BJ (cell line): Measurements from ENCODE around the gene CHST7. TPM values are rescaled to one million over a fixed set of nuclear protein-coding genes. Genes with fewer than 3 reads are reported as not detected.

ENCODE experiments used
- CTCF ChIA-PET: fragments of 350-600 bp; formaldehyde crosslinking; extraction: SDS; loops from one replicate; lab custom pipeline; 2021; ENCODE audit warnings: antibody characterized with exemption, inconsistent platforms; lab: Yijun Ruan, JAX
- POLR2A ChIA-PET: fragments of 300-600 bp; sonication (Branson Sonifier 250); formaldehyde crosslinking; extraction: SDS; loops from one replicate; lab custom pipeline; 2021; ENCODE audit warnings: antibody characterized with exemption; lab: Charles Lee
- DNase-seq: peaks from one replicate; pipeline ENCODE4 v3.0.0-alpha.2; 2011; ENCODE audit warnings: low read depth
- H3K27me3 ChIP-seq: 2 replicates; pipeline ENCODE4 v1.6.0; 2011; ENCODE audit warnings: low read length; ENCODE audit not compliant: control insufficient read depth, insufficient read depth
- H3K36me3 ChIP-seq: 2 replicates; pipeline ENCODE4 v1.5.1; 2011; ENCODE audit warnings: low read length; ENCODE audit not compliant: control insufficient read depth, insufficient read depth
- H3K4me3 ChIP-seq: 2 replicates; pipeline ENCODE4 v1.5.1; 2011; ENCODE audit warnings: low read depth, mild to moderate bottlenecking, control low read depth, low read length
- polyA plus RNA-seq: library from polyadenylated mRNA; depleted of rRNA; stranded (reverse); fragments of >200 nt; gene quantifications from 2 replicates; pipeline ENCODE4 v1.2.3, GENCODE V29; 2011
- TF ChIP-seq, protein P1 (sequence below): IDR thresholded peaks from 2 replicates; pipeline ENCODE4 v1.5.1; 2011; ENCODE audit warnings: low read depth, mild to moderate bottlenecking, control low read depth, inconsistent platforms, low read length, moderate library complexity; ENCODE audit not compliant: insufficient read depth

The CHST7 gene
- polyA plus RNA-seq, 1 experiment, result 2.5 TPM

GRCh38 chrX:46580613-46581012, 7.0 kb downstream of the CHST7 start:
- TF ChIP-seq, protein P1, sequence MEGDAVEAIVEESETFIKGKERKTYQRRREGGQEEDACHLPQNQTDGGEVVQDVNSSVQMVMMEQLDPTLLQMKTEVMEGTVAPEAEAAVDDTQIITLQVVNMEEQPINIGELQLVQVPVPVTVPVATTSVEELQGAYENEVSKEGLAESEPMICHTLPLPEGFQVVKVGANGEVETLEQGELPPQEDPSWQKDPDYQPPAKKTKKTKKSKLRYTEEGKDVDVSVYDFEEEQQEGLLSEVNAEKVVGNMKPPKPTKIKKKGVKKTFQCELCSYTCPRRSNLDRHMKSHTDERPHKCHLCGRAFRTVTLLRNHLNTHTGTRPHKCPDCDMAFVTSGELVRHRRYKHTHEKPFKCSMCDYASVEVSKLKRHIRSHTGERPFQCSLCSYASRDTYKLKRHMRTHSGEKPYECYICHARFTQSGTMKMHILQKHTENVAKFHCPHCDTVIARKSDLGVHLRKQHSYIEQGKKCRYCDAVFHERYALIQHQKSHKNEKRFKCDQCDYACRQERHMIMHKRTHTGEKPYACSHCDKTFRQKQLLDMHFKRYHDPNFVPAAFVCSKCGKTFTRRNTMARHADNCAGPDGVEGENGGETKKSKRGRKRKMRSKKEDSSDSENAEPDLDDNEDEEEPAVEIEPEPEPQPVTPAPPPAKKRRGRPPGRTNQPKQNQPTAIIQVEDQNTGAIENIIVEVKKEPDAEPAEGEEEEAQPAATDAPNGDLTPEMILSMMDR, result no peak
- CTCF ChIA-PET, result no interaction called here
- DNase-seq, result no peak
- POLR2A ChIA-PET, result no interaction called here
- Histone ChIP-seq H3K27me3 (no peaks in the 10 kb centered on the region), H3K36me3 (no peaks in the 10 kb centered on the region), H3K4me3 (no peak overlapping the region)

DNA sequence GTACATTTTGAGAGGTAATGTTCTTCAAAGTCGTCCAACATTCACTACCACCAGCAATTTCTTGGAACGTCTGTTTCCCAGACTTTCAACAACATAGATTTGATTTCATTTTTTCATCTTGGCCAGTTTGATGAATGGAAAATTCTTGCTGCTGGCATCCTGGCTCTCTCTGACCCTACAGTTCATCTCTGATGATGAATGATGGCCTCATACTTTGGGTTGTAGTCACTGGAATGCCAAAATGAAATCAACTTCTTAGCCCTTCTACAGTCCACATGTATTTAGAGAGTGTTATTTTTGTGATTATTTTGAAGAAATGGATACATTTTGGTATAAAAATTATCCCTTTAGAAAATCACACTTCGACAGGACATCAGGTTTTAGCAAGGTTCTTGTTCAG, 8.8 kb downstream of the CHST7 start:
- Histone ChIP-seq H3K27me3 (no peaks in the 10 kb centered on the region), H3K36me3 (no peaks in the 10 kb centered on the region), H3K4me3 (no peak overlapping the region)
- TF ChIP-seq, protein P1, result no peak
- no peak for DNase-seq
- CTCF ChIA-PET, result no interaction called here
- POLR2A ChIA-PET, result no interaction called here

DNA sequence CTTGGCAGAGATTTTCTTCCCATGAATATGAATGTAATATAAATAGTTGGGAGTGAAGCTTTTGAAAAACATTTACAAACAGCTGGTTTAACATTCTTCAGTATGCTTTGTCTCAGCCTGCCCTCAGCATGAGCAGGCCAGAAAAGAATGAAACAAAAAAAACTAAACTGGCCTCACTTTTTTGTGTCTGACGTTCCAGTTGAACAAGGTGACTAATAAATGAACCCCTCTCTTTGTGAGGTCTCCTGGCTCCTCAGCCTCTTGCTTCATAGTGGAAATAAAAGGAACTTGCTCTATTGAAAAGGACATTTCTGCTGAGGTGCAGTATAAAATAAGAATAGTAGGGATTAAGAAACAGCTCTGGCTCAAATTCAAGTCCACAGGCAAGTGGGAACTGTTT, 9.4 kb downstream of the CHST7 start:
- DNase-seq, result peak; percentile 84
- POLR2A ChIA-PET, result no interaction called here
- TF ChIP-seq, protein P1, result no peak
- CTCF ChIA-PET, result no interaction called here
- no peaks in the 10 kb centered on the region for H3K27me3 ChIP-seq
- H3K36me3 ChIP-seq, result no peaks in the 10 kb centered on the region
- H3K4me3 ChIP-seq, result no peak overlapping the region

DNA sequence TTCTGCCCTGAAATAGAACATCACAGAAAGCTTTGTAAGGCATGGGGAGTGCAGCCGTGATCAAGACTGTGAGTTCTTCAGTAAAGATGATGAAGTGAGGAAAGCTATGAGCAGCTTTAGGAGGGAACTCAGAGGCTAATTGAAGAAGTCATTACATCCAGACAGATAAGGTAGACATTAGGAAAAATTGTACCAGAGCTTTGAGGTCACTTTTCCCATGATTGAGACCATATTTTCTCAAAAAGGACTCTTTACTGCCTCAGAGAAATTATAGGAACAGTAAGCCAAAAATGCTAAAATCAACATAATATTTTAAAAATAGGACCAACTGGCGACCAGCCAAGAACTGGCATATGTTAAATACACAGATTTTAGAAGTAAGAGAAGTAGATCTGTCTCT, 11.2 kb downstream of the CHST7 start:
- ChIA-PET CTCF (interaction anchor here (0.7 kb wide), 1 partner anchor 110 kb away, joined by 3 read pairs; no protein-coding TSS in a partner anchor), POLR2A (no interaction called here)
- H3K4me3 ChIP-seq, result no peak overlapping the region
- H3K36me3 ChIP-seq, result no peaks in the 10 kb centered on the region
- no peaks in the 10 kb centered on the region for H3K27me3 ChIP-seq
- DNase-seq, result no peak
- TF ChIP-seq, protein P1, result no peak

GRCh38 chrX:46587158-46587557, 13.6 kb downstream of the CHST7 start:
- no peak for DNase-seq
- H3K27me3 ChIP-seq, result no peaks in the 10 kb centered on the region
- POLR2A ChIA-PET, result no interaction called here
- no peaks in the 10 kb centered on the region for H3K36me3 ChIP-seq
- no peak overlapping the region for H3K4me3 ChIP-seq
- CTCF ChIA-PET, result no interaction called here
- TF ChIP-seq, protein P1, result no peak
